GM23338 (cell line): ENCODE data around the gene CFP. TPM values are rescaled to one million over a fixed set of nuclear protein-coding genes. Genes with fewer than 3 reads are reported as not detected.

Experiments
- ATAC-seq: fragments of 200-7000 bp; cut with Tn5 transposase; 3 replicates; pipeline ENCODE4 v1.9.1; 2020
- DNase-seq: peaks from one replicate; pipeline ENCODE4 v3.0.0-alpha.2; 2015; ENCODE audit warnings: low spot score
- H2AFZ ChIP-seq: fragments of 200-600 bp; sonication (generic); 2 replicates; pipeline ENCODE4 v1.8.0; 2016; ENCODE audit warnings: antibody characterized with exemption, mild to moderate bottlenecking, moderate library complexity
- H3F3A ChIP-seq: fragments of 200-600 bp; sonication (generic); replicated peaks from 2 replicates; pipeline ENCODE4 v1.8.0; 2017; ENCODE audit warnings: antibody characterized with exemption, mixed run types, low read depth
- H3K27ac ChIP-seq: fragments of 200-600 bp; sonication (generic); 2 replicates; pipeline ENCODE4 v1.6.1; 2016; ENCODE audit warnings: low read depth
- H3K27me3 ChIP-seq: fragments of 200-600 bp; sonication (generic); 2 replicates; pipeline ENCODE4 v1.8.0; 2016; ENCODE audit warnings: mild to moderate bottlenecking, mixed run types, moderate library complexity; ENCODE audit not compliant: insufficient read depth
- H3K36me3 ChIP-seq: fragments of 200-600 bp; sonication (generic); 2 replicates; pipeline ENCODE4 v1.8.0; 2016; ENCODE audit warnings: mild to moderate bottlenecking; ENCODE audit not compliant: insufficient read depth
- H3K4me1 ChIP-seq: fragments of 200-600 bp; sonication (generic); 2 replicates; pipeline ENCODE4 v1.8.0; 2016; ENCODE audit warnings: mild to moderate bottlenecking, moderate library complexity; ENCODE audit not compliant: insufficient read depth
- H3K4me2 ChIP-seq: fragments of 200-600 bp; sonication (generic); 2 replicates; pipeline ENCODE4 v1.7.1; 2017; ENCODE audit warnings: mixed run types
- H3K4me3 ChIP-seq: fragments of 200-600 bp; sonication (generic); 2 replicates; pipeline ENCODE4 v1.6.1; 2016; ENCODE audit warnings: mixed run types
- H3K79me2 ChIP-seq: fragments of 200-600 bp; sonication (generic); replicated peaks from 2 replicates; pipeline ENCODE4 v1.8.0; 2017; ENCODE audit warnings: mild to moderate bottlenecking; ENCODE audit not compliant: insufficient read depth
- H3K9me2 ChIP-seq: fragments of 200-600 bp; sonication (generic); 2 replicates; pipeline ENCODE4 v1.8.0; 2017; ENCODE audit not compliant: insufficient read depth
- H4K20me1 ChIP-seq: fragments of 200-600 bp; sonication (generic); replicated peaks from 2 replicates; pipeline ENCODE4 v1.8.0; 2017; ENCODE audit warnings: mild to moderate bottlenecking; ENCODE audit not compliant: insufficient read depth
- H3K27ac Mint-ChIP-seq: 2 replicates; pipeline ENCODE4 v1.8.0; 2020; ENCODE audit warnings: inconsistent platforms, mild to moderate bottlenecking, moderate library complexity, mixed read lengths
- H3K27me3 Mint-ChIP-seq: 3 replicates; pipeline ENCODE4 v1.8.0; 2022; ENCODE audit warnings: low read depth, mild to moderate bottlenecking, moderate library complexity, mixed read lengths, inconsistent platforms; ENCODE audit not compliant: insufficient read depth, poor library complexity
- H3K36me3 Mint-ChIP-seq: 3 replicates; pipeline ENCODE4 v1.8.0; 2021; ENCODE audit warnings: low read depth, mild to moderate bottlenecking, inconsistent platforms, moderate library complexity, mixed read lengths
- H3K4me1 Mint-ChIP-seq: 3 replicates; pipeline ENCODE4 v1.8.0; 2020; ENCODE audit warnings: mild to moderate bottlenecking, inconsistent platforms, mixed read lengths
- H3K4me3 Mint-ChIP-seq: 3 replicates; pipeline ENCODE4 v1.8.0; 2021; ENCODE audit warnings: moderate library complexity, mild to moderate bottlenecking, inconsistent platforms, mixed read lengths
- H3K9me3 Mint-ChIP-seq: 3 replicates; pipeline ENCODE4 v1.8.0; 2020; ENCODE audit warnings: moderate library complexity, mild to moderate bottlenecking, inconsistent platforms, mixed read lengths
- CREB1 ChIP-seq: fragments of 250-450 bp; sonication (Bioruptor Pico); IDR thresholded peaks from 2 replicates; pipeline ENCODE4 v1.5.0; 2020; ENCODE audit warnings: low read depth, mild to moderate bottlenecking, moderate library complexity
- ETS1 ChIP-seq: IDR thresholded peaks from 2 replicates; pipeline ENCODE4 v1.6.1; 2016; ENCODE audit warnings: antibody characterized with exemption
- EZH2 ChIP-seq: fragments of 200-600 bp; sonication (generic); IDR thresholded peaks from one replicate; pipeline ENCODE4 v1.8.0; 2017; ENCODE audit warnings: antibody characterized with exemption, mild to moderate bottlenecking, low read depth; ENCODE audit not compliant: unreplicated experiment
- EZH2phosphoT487 ChIP-seq: fragments of 200-600 bp; sonication (generic); IDR thresholded peaks from one replicate; pipeline ENCODE4 v1.8.1; 2018; ENCODE audit warnings: antibody characterized with exemption; ENCODE audit not compliant: unreplicated experiment
- JUNB ChIP-seq: IDR thresholded peaks from one replicate; pipeline ENCODE4 v1.6.1; 2016; ENCODE audit warnings: antibody characterized with exemption; ENCODE audit not compliant: unreplicated experiment
- NANOG ChIP-seq: IDR thresholded peaks from 2 replicates; pipeline ENCODE4 v1.6.1; 2016; ENCODE audit warnings: antibody characterized with exemption, borderline replicate concordance
- POLR2AphosphoS5 ChIP-seq: IDR thresholded peaks from 2 replicates; pipeline ENCODE4 v1.6.1; 2016; ENCODE audit warnings: antibody characterized with exemption, low read depth
- STAT1 ChIP-seq: IDR thresholded peaks from one replicate; pipeline ENCODE4 v1.6.1; 2016; ENCODE audit warnings: antibody characterized with exemption; ENCODE audit not compliant: unreplicated experiment
- ZNF114 ChIP-seq: fragments of 250-450 bp; sonication (Bioruptor Pico); IDR thresholded peaks from 2 replicates; pipeline ENCODE4 v1.5.0; 2020; ENCODE audit warnings: mild to moderate bottlenecking, moderate library complexity
- ZNF331 ChIP-seq: fragments of 250-450 bp; sonication (Bioruptor Pico); IDR thresholded peaks from 2 replicates; pipeline ENCODE4 v1.5.0; 2020; ENCODE audit warnings: low read depth, mild to moderate bottlenecking, moderate library complexity
- ZNF462 ChIP-seq: fragments of 250-450 bp; sonication (Bioruptor Pico); IDR thresholded peaks from 2 replicates; pipeline ENCODE4 v1.5.0; 2020; ENCODE audit warnings: mild to moderate bottlenecking, moderate library complexity
- polyA plus RNA-seq: library from polyadenylated mRNA; unstranded; fragments of >200 nt; fragmentation: Nextera tagmentation; extraction: Ambion mirVana; gene quantifications from 2 replicates; pipeline ENCODE4 v1.2.1, GENCODE V29; 2016
- total RNA-seq: library from RNA; depleted of rRNA; stranded (reverse); fragments of >200 nt; shearing (Covaris generic); gene quantifications from 2 replicates; pipeline ENCODE4 v1.2.3, GENCODE V29; 2014
- TF ChIP-seq, protein P1 (sequence below): IDR thresholded peaks from one replicate; pipeline ENCODE4 v1.6.1; 2018; ENCODE audit warnings: antibody characterized with exemption; ENCODE audit not compliant: unreplicated experiment
- TF ChIP-seq, protein P2 (sequence below), 2 experiments: fragments of 200-600 bp in 1 of 2; sonication (generic) in 1 of 2; conservative IDR thresholded peaks; 2 replicates each; pipeline versions ENCODE4 v1.5.1 to v1.6.1; 2016 to 2017; ENCODE audit warnings: antibody characterized with exemption in 2 of 2, low read depth in 2 of 2, mild to moderate bottlenecking in 2 of 2, moderate library complexity in 1 of 2

CFP gene
- total and polyA plus RNA-seq, 2 experiments from 2014 or later = 2.1 to 2.2 TPM

GRCh38 chrX:47610511-47610910, 19.2 kb downstream of the CFP start:
- H3K9me2 ChIP-seq = no peaks in the 10 kb centered on the region
- no peaks in the 10 kb centered on the region for H3K4me1 ChIP-seq
- H3F3A ChIP-seq = no peaks in the 10 kb centered on the region
- DNase-seq (no peak), ATAC-seq (no peak)
- Mint-ChIP-seq H3K4me1 (peaks cover 17% of the 10 kb centered on the region), H3K36me3 (peaks cover 13% of the 10 kb centered on the region; the same call in 2 of the 3 replicates), H3K9me3 (no peaks in the 10 kb centered on the region), H3K27ac (no peak overlapping the region; the same call in 1 of the 2 replicates), H3K4me3 (no peak overlapping the region), H3K27me3 (peaks cover 4% of the 10 kb centered on the region)
- no peaks in the 10 kb centered on the region for H3K79me2 ChIP-seq
- H3K36me3 ChIP-seq = no peaks in the 10 kb centered on the region
- no peak overlapping the region for H3K4me3 ChIP-seq
- H4K20me1 ChIP-seq = no peaks in the 10 kb centered on the region
- H3K4me2 ChIP-seq = no peak overlapping the region
- no peak overlapping the region for H3K27ac ChIP-seq
- no peak overlapping the region for H2AFZ ChIP-seq
- H3K27me3 ChIP-seq = no peaks in the 10 kb centered on the region
- no peak for TF ChIP-seq JUNB
- TF ChIP-seq EZH2 = no peak
- no peak for TF ChIP-seq POLR2AphosphoS5
- TF ChIP-seq, protein P1, sequence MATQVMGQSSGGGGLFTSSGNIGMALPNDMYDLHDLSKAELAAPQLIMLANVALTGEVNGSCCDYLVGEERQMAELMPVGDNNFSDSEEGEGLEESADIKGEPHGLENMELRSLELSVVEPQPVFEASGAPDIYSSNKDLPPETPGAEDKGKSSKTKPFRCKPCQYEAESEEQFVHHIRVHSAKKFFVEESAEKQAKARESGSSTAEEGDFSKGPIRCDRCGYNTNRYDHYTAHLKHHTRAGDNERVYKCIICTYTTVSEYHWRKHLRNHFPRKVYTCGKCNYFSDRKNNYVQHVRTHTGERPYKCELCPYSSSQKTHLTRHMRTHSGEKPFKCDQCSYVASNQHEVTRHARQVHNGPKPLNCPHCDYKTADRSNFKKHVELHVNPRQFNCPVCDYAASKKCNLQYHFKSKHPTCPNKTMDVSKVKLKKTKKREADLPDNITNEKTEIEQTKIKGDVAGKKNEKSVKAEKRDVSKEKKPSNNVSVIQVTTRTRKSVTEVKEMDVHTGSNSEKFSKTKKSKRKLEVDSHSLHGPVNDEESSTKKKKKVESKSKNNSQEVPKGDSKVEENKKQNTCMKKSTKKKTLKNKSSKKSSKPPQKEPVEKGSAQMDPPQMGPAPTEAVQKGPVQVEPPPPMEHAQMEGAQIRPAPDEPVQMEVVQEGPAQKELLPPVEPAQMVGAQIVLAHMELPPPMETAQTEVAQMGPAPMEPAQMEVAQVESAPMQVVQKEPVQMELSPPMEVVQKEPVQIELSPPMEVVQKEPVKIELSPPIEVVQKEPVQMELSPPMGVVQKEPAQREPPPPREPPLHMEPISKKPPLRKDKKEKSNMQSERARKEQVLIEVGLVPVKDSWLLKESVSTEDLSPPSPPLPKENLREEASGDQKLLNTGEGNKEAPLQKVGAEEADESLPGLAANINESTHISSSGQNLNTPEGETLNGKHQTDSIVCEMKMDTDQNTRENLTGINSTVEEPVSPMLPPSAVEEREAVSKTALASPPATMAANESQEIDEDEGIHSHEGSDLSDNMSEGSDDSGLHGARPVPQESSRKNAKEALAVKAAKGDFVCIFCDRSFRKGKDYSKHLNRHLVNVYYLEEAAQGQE = no peak
- TF ChIP-seq ETS1 = no peak
- TF ChIP-seq ZNF114 (CRISPR knock-in tag) = no peak
- TF ChIP-seq NANOG = no peak
- TF ChIP-seq ZNF331 (CRISPR knock-in tag) = no peak
- TF ChIP-seq ZNF462 (CRISPR knock-in tag) = no peak
- no peak for TF ChIP-seq STAT1
- no peak for TF ChIP-seq EZH2phosphoT487
- TF ChIP-seq CREB1 (CRISPR knock-in tag) = no peak
- TF ChIP-seq, protein P2, sequence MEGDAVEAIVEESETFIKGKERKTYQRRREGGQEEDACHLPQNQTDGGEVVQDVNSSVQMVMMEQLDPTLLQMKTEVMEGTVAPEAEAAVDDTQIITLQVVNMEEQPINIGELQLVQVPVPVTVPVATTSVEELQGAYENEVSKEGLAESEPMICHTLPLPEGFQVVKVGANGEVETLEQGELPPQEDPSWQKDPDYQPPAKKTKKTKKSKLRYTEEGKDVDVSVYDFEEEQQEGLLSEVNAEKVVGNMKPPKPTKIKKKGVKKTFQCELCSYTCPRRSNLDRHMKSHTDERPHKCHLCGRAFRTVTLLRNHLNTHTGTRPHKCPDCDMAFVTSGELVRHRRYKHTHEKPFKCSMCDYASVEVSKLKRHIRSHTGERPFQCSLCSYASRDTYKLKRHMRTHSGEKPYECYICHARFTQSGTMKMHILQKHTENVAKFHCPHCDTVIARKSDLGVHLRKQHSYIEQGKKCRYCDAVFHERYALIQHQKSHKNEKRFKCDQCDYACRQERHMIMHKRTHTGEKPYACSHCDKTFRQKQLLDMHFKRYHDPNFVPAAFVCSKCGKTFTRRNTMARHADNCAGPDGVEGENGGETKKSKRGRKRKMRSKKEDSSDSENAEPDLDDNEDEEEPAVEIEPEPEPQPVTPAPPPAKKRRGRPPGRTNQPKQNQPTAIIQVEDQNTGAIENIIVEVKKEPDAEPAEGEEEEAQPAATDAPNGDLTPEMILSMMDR (conservative IDR thresholded peaks at IDR 0.05; ENCODE audit: low read depth in 2 of 2) = no peak
